ENCODE measurements around the gene SEC61A2. TPM values are rescaled to one million over a fixed set of nuclear protein-coding genes. Genes with fewer than 3 reads are reported as not detected.
"Not testable (repeated sequence)": the region's sequence is repeated elsewhere in the genome, so short reads cannot be mapped to it uniquely, and the experiment has no call there.

Gene SEC61A2
- total RNA-seq, 1 experiment from 2014 or later = 14.0 TPM

- H3K27me3 ChIP-seq = no peaks in the 10 kb centered on the region
- DNase-seq = no peak
- H3K9me3 ChIP-seq (replicated peaks) = 0 out of 2 replicates have a peak, but pooled peaks cover 3% of the 10 kb centered on the region
- H3K36me3 ChIP-seq = peaks cover 15% of the 10 kb centered on the region
- no peak overlapping the region for H3K27ac ChIP-seq
- H3K4me3 ChIP-seq = no peak overlapping the region
- no peaks in the 10 kb centered on the region for H3K4me1 ChIP-seq
These were observed 6.2 kb downstream of the SEC61A2 start for GRCh38 chr10:12135631-12136030.

GRCh38 chr10:12140038-12140437, 10.6 kb downstream of the SEC61A2 start:
- 0 out of 2 replicates have a peak, but pooled peaks cover 3% of the 10 kb centered on the region for H3K9me3 ChIP-seq (replicated peaks)
- no peaks in the 10 kb centered on the region for H3K27me3 ChIP-seq
- no peak for DNase-seq
- H3K4me3 ChIP-seq = no peak overlapping the region
- no peaks in the 10 kb centered on the region for H3K4me1 ChIP-seq
- peaks cover 8% of the 10 kb centered on the region for H3K36me3 ChIP-seq
- H3K27ac ChIP-seq = no peak overlapping the region

GRCh38 chr10:12144538-12144937, 15.1 kb downstream of the SEC61A2 start:
- Histone ChIP-seq H3K27me3 (no peaks in the 10 kb centered on the region), H3K9me3 (replicated peaks) (no peaks in the 10 kb centered on the region), H3K27ac (no peak overlapping the region), H3K36me3 (peaks cover 1% of the 10 kb centered on the region; the same call in 1 of the 2 replicates), H3K4me1 (no peaks in the 10 kb centered on the region), H3K4me3 (no peak overlapping the region)
- DNase-seq = no peak

GRCh38 chr10:12150163-12150562, 20.7 kb downstream of the SEC61A2 start:
- H3K4me3 ChIP-seq = no peak overlapping the region
- 0 out of 2 replicates have a peak, but pooled peaks cover 10% of the 10 kb centered on the region for H3K36me3 ChIP-seq

GRCh38 chr10:12154516-12154915, 25.0 kb downstream of the SEC61A2 start:
- Histone ChIP-seq H3K4me1 (no peaks in the 10 kb centered on the region), H3K27me3 (no peaks in the 10 kb centered on the region), H3K9me3 (replicated peaks) (no peaks in the 10 kb centered on the region), H3K27ac (no peak overlapping the region), H3K4me3 (no peak overlapping the region), H3K36me3 (peaks cover 12% of the 10 kb centered on the region)
- no peak for DNase-seq

More at GRCh38 chr10:12150163-12150562, 20.7 kb downstream of the SEC61A2 start:
- DNase-seq = no peak
- H3K9me3 ChIP-seq (replicated peaks) = no peaks in the 10 kb centered on the region
- no peaks in the 10 kb centered on the region for H3K27me3 ChIP-seq
- no peak overlapping the region for H3K27ac ChIP-seq
- no peaks in the 10 kb centered on the region for H3K4me1 ChIP-seq

GRCh38 chr10:12156367-12157123, 27.1 kb downstream of the SEC61A2 start:
- H3K4me1 ChIP-seq = no peaks in the 10 kb centered on the region
- no peak overlapping the region for H3K27ac ChIP-seq
- H3K36me3 ChIP-seq = peaks cover 7% of the 10 kb centered on the region
- H3K27me3 ChIP-seq = no peaks in the 10 kb centered on the region
- H3K4me3 ChIP-seq = no peak overlapping the region
- DNase-seq = no peak
- no peaks in the 10 kb centered on the region for H3K9me3 ChIP-seq (replicated peaks)

- no peak for DNase-seq
- Histone ChIP-seq H3K27ac (no peak overlapping the region), H3K4me1 (no peaks in the 10 kb centered on the region), H3K36me3 (peaks cover 10% of the 10 kb centered on the region), H3K27me3 (no peaks in the 10 kb centered on the region), H3K4me3 (no peak overlapping the region), H3K9me3 (replicated peaks) (no peaks in the 10 kb centered on the region)
These were observed 28.6 kb downstream of the SEC61A2 start for GRCh38 chr10:12158111-12158510.

- no peak overlapping the region for H3K4me3 ChIP-seq
- H3K27me3 ChIP-seq = no peaks in the 10 kb centered on the region
- no peaks in the 10 kb centered on the region for H3K4me1 ChIP-seq
- H3K36me3 ChIP-seq = peaks cover 6% of the 10 kb centered on the region
- H3K27ac ChIP-seq = no peak overlapping the region
- no peaks in the 10 kb centered on the region for H3K9me3 ChIP-seq (replicated peaks)
- no peak for DNase-seq
These were observed 31.2 kb downstream of the SEC61A2 start for GRCh38 chr10:12160664-12161063.

- no peaks in the 10 kb centered on the region for H3K9me3 ChIP-seq (replicated peaks)
- H3K4me1 ChIP-seq = no peaks in the 10 kb centered on the region
- DNase-seq = no peak
- H3K36me3 ChIP-seq = peaks cover 20% of the 10 kb centered on the region
- H3K4me3 ChIP-seq = no peak overlapping the region
- H3K27ac ChIP-seq = no peak overlapping the region
- H3K27me3 ChIP-seq = no peaks in the 10 kb centered on the region
These were observed 33.5 kb downstream of the SEC61A2 start for GRCh38 chr10:12162927-12163326.

GRCh38 chr10:12164085-12164484, 34.6 kb downstream of the SEC61A2 start:
- H3K27ac ChIP-seq = no peak overlapping the region
- peaks cover 23% of the 10 kb centered on the region for H3K36me3 ChIP-seq
- DNase-seq = no peak
- H3K27me3 ChIP-seq = no peaks in the 10 kb centered on the region
- H3K4me3 ChIP-seq = no peak overlapping the region
- no peaks in the 10 kb centered on the region for H3K9me3 ChIP-seq (replicated peaks)
- H3K4me1 ChIP-seq = no peaks in the 10 kb centered on the region

GRCh38 chr10:12165036-12165435, 35.6 kb downstream of the SEC61A2 start:
- DNase-seq = no peak
- Histone ChIP-seq H3K36me3 (peaks cover 27% of the 10 kb centered on the region), H3K27ac (no peak overlapping the region)

GRCh38 chr10:12165999-12166775, 36.7 kb downstream of the SEC61A2 start:
- DNase-seq = no peak
- Histone ChIP-seq H3K27ac (no peak overlapping the region), H3K36me3 (peaks cover 32% of the 10 kb centered on the region), H3K4me3 (no peak overlapping the region), H3K27me3 (no peaks in the 10 kb centered on the region), H3K9me3 (replicated peaks) (no peaks in the 10 kb centered on the region), H3K4me1 (no peaks in the 10 kb centered on the region)

More at GRCh38 chr10:12165036-12165435, 35.6 kb downstream of the SEC61A2 start:
- Histone ChIP-seq H3K9me3 (replicated peaks) (no peaks in the 10 kb centered on the region), H3K27me3 (no peaks in the 10 kb centered on the region), H3K4me3 (no peak overlapping the region), H3K4me1 (no peaks in the 10 kb centered on the region)

- not testable (repeated sequence) for H3K9me3 ChIP-seq (replicated peaks); H3K27me3 ChIP-seq; H3K4me1 ChIP-seq; H3K4me3 ChIP-seq; H3K27ac ChIP-seq; DNase-seq
- peaks cover 38% of the 10 kb centered on the region for H3K36me3 ChIP-seq
These were observed 42.0 kb downstream of the SEC61A2 start for GRCh38 chr10:12171512-12171911.

GRCh38 chr10:12177642-12178041, 48.2 kb downstream of the SEC61A2 start:
- H3K36me3 ChIP-seq = peaks cover 18% of the 10 kb centered on the region; the same call in 1 of the 2 replicates
- H3K9me3 ChIP-seq (replicated peaks) = no peaks in the 10 kb centered on the region
- DNase-seq = no peak
- no peak overlapping the region for H3K4me3 ChIP-seq
- no peaks in the 10 kb centered on the region for H3K27me3 ChIP-seq
- H3K27ac ChIP-seq = no peak overlapping the region
- no peaks in the 10 kb centered on the region for H3K4me1 ChIP-seq

GRCh38 chr10:12179606-12180170, 50.2 kb downstream of the SEC61A2 start:
- DNase-seq = no peak
- Histone ChIP-seq H3K36me3 (peaks cover 18% of the 10 kb centered on the region; the same call in 1 of the 2 replicates), H3K27ac (no peak overlapping the region), H3K4me1 (no peaks in the 10 kb centered on the region), H3K4me3 (no peak overlapping the region), H3K9me3 (replicated peaks) (no peaks in the 10 kb centered on the region), H3K27me3 (no peaks in the 10 kb centered on the region)
